MM.1S (cell line): ENCODE measurements around the gene MINDY4.

Source experiments
- DNase-seq: peaks from one replicate; pipeline ENCODE4 v3.0.0-alpha.2; 2015
- H2AFZ ChIP-seq: fragments of 300-600 bp; sonication (generic); 2 replicates; pipeline ENCODE4 v1.6.0; 2016; ENCODE audit warnings: antibody characterized with exemption, low read length
- H3F3A ChIP-seq: fragments of 300-600 bp; sonication (generic); 2 replicates; pipeline ENCODE4 v1.6.1; 2016; ENCODE audit warnings: mild to moderate bottlenecking, antibody characterized with exemption, low read length, moderate library complexity, mixed read lengths; ENCODE audit not compliant: insufficient read depth
- H3K27ac ChIP-seq: fragments of 300-600 bp; sonication (generic); 2 replicates; pipeline ENCODE4 v1.5.1; 2016; ENCODE audit warnings: mild to moderate bottlenecking, low read length
- H3K27me3 ChIP-seq: fragments of 300-600 bp; sonication (generic); replicated peaks from 2 replicates; pipeline ENCODE4 v1.6.0; 2016; ENCODE audit warnings: low read length; ENCODE audit not compliant: insufficient read depth
- H3K36me3 ChIP-seq: fragments of 300-600 bp; sonication (generic); replicated peaks from 2 replicates; pipeline ENCODE4 v1.6.1; 2016; ENCODE audit warnings: mild to moderate bottlenecking, low read length, mixed read lengths; ENCODE audit not compliant: insufficient read depth
- H3K4me1 ChIP-seq: fragments of 300-600 bp; sonication (generic); 2 replicates; pipeline ENCODE4 v1.6.1; 2016; ENCODE audit warnings: low read length, mixed read lengths
- H3K4me2 ChIP-seq: fragments of 300-600 bp; sonication (generic); 2 replicates; pipeline ENCODE4 v1.6.0; 2016; ENCODE audit warnings: low read depth, low read length
- H3K4me3 ChIP-seq: fragments of 300-600 bp; sonication (generic); 2 replicates; pipeline ENCODE4 v1.5.1; 2016; ENCODE audit warnings: low read length, mixed read lengths
- H3K79me2 ChIP-seq: fragments of 300-600 bp; sonication (generic); 2 replicates; pipeline ENCODE4 v1.6.1; 2016; ENCODE audit warnings: mixed run types, low read length, mixed read lengths
- H3K9ac ChIP-seq: fragments of 300-600 bp; sonication (generic); 2 replicates; pipeline ENCODE4 v1.6.1; 2016; ENCODE audit warnings: low read length, mixed read lengths
- H3K9me2 ChIP-seq: fragments of 300-600 bp; sonication (generic); replicated peaks from 2 replicates; pipeline ENCODE4 v1.6.1; 2016; ENCODE audit warnings: mild to moderate bottlenecking, low read length, mixed read lengths; ENCODE audit not compliant: insufficient read depth
- H3K9me3 ChIP-seq: fragments of 300-600 bp; sonication (generic); replicated peaks from 2 replicates; pipeline ENCODE4 v1.6.1; 2016; ENCODE audit warnings: mild to moderate bottlenecking, low read length, mixed read lengths; ENCODE audit not compliant: insufficient read depth
- H4K20me1 ChIP-seq: fragments of 300-600 bp; sonication (generic); 2 replicates; pipeline ENCODE4 v1.6.1; 2016; ENCODE audit warnings: mild to moderate bottlenecking, low read length, moderate library complexity, mixed read lengths; ENCODE audit not compliant: insufficient read depth
- EZH2 ChIP-seq: fragments of 300-600 bp; sonication (generic); optimal IDR thresholded peaks from 2 replicates; pipeline ENCODE3; 2017; ENCODE audit warnings: low read depth, mild to moderate bottlenecking, antibody characterized with exemption, low read length, mixed read lengths
- EZH2phosphoT487 ChIP-seq: fragments of 300-600 bp; sonication (generic); IDR thresholded peaks from 2 replicates; pipeline ENCODE4 v1.6.1; 2018; ENCODE audit warnings: antibody characterized with exemption, low read length
- TF ChIP-seq, protein P1 (sequence below): fragments of 300-600 bp; sonication (generic); IDR thresholded peaks from 2 replicates; pipeline ENCODE4 v1.5.1; 2016; ENCODE audit warnings: antibody characterized with exemption, low read length, mixed read lengths

The MINDY4 gene

DNA sequence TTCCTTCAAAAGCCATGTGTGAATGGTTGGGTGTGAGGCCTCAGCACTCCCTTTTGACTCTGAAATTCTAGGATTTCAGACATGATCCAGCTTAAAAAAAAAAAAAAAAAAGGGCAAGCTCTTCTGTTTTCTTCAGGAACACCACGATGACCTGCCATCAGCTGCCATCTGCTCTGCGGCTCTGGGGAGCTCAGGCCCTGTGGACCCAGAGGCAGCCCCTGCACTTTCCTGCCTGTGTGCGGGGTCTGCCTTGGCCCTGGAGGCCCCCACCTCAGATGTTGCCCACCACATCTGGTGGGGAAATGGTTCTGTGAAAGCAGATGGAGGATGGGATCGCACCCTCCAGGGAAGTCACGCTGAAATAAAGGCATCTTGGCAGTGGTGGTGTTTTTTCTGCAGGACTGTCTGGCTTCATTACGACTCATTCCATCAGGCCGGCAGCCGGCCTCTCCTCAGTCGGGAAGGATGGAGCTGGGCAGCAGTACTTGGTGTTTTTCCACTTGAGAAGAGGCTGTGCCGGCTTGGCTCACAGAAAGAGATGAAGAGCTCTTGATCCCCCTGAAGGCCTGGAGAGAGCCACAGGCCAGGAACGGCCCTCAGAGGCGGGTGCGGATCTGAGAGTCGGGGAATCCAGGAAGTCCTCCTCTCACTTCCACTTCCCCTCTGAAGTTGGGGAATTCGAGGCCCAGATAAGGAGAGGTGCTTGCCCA is 74.4 kb downstream of the MINDY4 start:
- no peak for DNase-seq
- Histone ChIP-seq H3F3A (no peaks in the 10 kb centered on the region), H4K20me1 (no peaks in the 10 kb centered on the region), H3K4me2 (no peak overlapping the region), H3K9ac (no peak overlapping the region), H3K79me2 (no peaks in the 10 kb centered on the region), H3K4me1 (no peaks in the 10 kb centered on the region), H3K27ac (no peak overlapping the region), H3K9me2 (no peaks in the 10 kb centered on the region), H3K4me3 (no peak overlapping the region), H3K9me3 (no peaks in the 10 kb centered on the region), H3K27me3 (no peaks in the 10 kb centered on the region), H2AFZ (no peak overlapping the region), H3K36me3 (no peaks in the 10 kb centered on the region)
- no peak for TF ChIP-seq EZH2phosphoT487
- TF ChIP-seq EZH2: no peak
- TF ChIP-seq, protein P1, sequence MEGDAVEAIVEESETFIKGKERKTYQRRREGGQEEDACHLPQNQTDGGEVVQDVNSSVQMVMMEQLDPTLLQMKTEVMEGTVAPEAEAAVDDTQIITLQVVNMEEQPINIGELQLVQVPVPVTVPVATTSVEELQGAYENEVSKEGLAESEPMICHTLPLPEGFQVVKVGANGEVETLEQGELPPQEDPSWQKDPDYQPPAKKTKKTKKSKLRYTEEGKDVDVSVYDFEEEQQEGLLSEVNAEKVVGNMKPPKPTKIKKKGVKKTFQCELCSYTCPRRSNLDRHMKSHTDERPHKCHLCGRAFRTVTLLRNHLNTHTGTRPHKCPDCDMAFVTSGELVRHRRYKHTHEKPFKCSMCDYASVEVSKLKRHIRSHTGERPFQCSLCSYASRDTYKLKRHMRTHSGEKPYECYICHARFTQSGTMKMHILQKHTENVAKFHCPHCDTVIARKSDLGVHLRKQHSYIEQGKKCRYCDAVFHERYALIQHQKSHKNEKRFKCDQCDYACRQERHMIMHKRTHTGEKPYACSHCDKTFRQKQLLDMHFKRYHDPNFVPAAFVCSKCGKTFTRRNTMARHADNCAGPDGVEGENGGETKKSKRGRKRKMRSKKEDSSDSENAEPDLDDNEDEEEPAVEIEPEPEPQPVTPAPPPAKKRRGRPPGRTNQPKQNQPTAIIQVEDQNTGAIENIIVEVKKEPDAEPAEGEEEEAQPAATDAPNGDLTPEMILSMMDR: no peak

DNA sequence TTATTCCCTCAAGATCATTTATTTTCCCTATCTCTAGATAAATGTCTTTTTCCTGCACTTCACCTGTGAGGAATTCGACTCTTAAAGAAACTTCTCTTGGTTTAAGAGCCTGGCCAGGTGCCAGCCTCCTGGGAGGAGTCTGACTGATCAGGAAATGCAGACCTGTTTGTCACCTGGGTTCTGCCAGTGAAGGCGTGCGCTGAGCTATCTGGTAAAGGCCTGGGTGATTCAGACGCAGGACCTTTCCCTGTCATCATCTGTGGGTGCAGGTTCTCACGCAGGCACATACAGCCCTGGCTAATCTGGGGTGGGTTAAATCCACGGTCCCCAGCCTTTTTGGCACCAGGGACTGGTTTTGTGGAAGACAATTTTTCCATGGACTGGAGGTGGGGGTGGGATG is 75.2 kb downstream of the MINDY4 start:
- Histone ChIP-seq H3F3A (no peaks in the 10 kb centered on the region), H3K27ac (no peak overlapping the region), H3K4me1 (no peaks in the 10 kb centered on the region), H3K36me3 (no peaks in the 10 kb centered on the region), H3K4me3 (no peak overlapping the region), H3K79me2 (no peaks in the 10 kb centered on the region), H3K9me2 (no peaks in the 10 kb centered on the region), H2AFZ (no peak overlapping the region), H4K20me1 (no peaks in the 10 kb centered on the region), H3K27me3 (no peaks in the 10 kb centered on the region), H3K4me2 (no peak overlapping the region), H3K9me3 (no peaks in the 10 kb centered on the region), H3K9ac (no peak overlapping the region)
- no peak for DNase-seq
- TF ChIP-seq, protein P1: no peak
- no peak for TF ChIP-seq EZH2phosphoT487
- no peak for TF ChIP-seq EZH2

DNA sequence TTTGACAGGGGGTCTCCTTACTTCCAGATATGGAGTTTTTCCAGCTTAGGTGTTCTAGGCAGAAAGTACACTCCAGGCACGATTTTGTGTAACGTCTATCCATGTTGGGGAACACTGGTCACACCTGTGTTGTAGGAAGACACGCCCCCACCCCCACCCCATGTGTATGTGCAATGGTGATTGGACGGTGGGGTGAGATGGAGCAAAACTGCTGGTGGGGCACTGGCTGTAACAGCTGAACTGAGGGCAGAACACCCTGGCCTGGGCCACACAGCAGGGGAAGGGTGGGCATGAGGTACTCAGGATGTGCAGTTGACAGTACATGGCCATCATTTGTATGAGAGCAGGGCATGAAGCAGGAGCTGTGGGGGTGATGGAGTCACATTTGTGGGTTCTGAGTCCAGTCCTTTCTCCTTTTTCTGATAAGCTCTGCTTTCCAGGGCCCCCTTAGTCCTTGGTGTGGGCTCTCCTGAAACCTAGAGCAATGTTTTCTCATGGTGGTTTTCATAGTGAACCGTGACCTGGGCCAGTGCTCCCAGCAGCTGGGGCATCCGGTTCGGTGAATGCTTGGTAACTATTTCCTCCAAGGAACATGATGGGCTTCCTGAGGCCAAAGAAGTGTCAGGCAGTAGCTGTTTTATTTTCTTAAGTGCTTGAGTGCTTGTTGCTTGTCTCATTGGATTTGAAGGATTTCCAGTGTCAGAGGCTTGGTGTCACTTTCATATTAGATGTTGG is 77.1 kb downstream of the MINDY4 start:
- Histone ChIP-seq H3K27me3 (no peaks in the 10 kb centered on the region), H3K4me2 (no peak overlapping the region), H3F3A (no peaks in the 10 kb centered on the region), H3K4me1 (no peaks in the 10 kb centered on the region), H3K27ac (no peak overlapping the region), H3K9ac (no peak overlapping the region), H3K9me2 (no peaks in the 10 kb centered on the region), H4K20me1 (no peaks in the 10 kb centered on the region), H3K9me3 (no peaks in the 10 kb centered on the region), H3K4me3 (no peak overlapping the region), H3K36me3 (no peaks in the 10 kb centered on the region), H3K79me2 (no peaks in the 10 kb centered on the region), H2AFZ (no peak overlapping the region)
- DNase-seq: no peak
- TF ChIP-seq EZH2: no peak
- no peak for TF ChIP-seq EZH2phosphoT487
- TF ChIP-seq, protein P1: no peak
